SK-N-SH (cell line): ENCODE results near the gene CTAG1B. TPM values are rescaled to one million over a fixed set of nuclear protein-coding genes. Genes with fewer than 3 reads are reported as not detected.
"Not testable (repeated sequence)": the region's sequence is repeated elsewhere in the genome, so short reads cannot be mapped to it uniquely, and the experiment has no call there.

ENCODE experiments used
- CTCF ChIA-PET: fragments of 300-600, 350-600 bp; formaldehyde crosslinking; extraction: SDS; loops from one replicate; lab custom pipeline; 2021; lab: Yijun Ruan, JAX
- POLR2A ChIA-PET: fragments of 350-600 bp; sonication (Branson Sonifier 250); formaldehyde crosslinking; extraction: SDS; loops from one replicate; lab custom pipeline; 2020; ENCODE audit warnings: antibody characterized with exemption, inconsistent platforms; lab: Yijun Ruan, JAX
- DNase-seq: peaks from one replicate; pipeline ENCODE4 v3.0.0; 2012
- H2AFZ ChIP-seq: fragments of 200-600 bp; sonication (generic); 2 replicates; pipeline ENCODE4 v1.8.1; 2016; ENCODE audit warnings: antibody characterized with exemption, mild to moderate bottlenecking, low read depth
- H3F3A ChIP-seq: fragments of 200-600 bp; sonication (generic); replicated peaks from 2 replicates; pipeline ENCODE3; 2016; ENCODE audit warnings: antibody characterized with exemption, mild to moderate bottlenecking; ENCODE audit not compliant: insufficient read depth
- H3K27ac ChIP-seq, 2 experiments: fragments of 200-500 bp in 1 of 2; fragments of 200-600 bp in 1 of 2; sonication (Bioruptor generic) in 1 of 2; sonication (generic), shearing (Covaris generic) in 1 of 2; 2 replicates each; pipeline versions ENCODE4 v1.5.1 to v1.6.1; 2014 to 2016; ENCODE audit warnings: low read depth in 2 of 2, inconsistent platforms in 1 of 2, low read length in 1 of 2, mild to moderate bottlenecking in 1 of 2, mixed read lengths in 1 of 2
- H3K27me3 ChIP-seq: fragments of 200-600 bp; sonication (generic), shearing (Covaris generic); 2 replicates; pipeline ENCODE4 v1.6.1; 2016; ENCODE audit warnings: mixed run types; ENCODE audit not compliant: insufficient read depth
- H3K36me3 ChIP-seq, 2 experiments: fragments of 200-500 bp in 1 of 2; fragments of 200-600 bp in 1 of 2; sonication (Bioruptor generic) in 1 of 2; sonication (generic) in 1 of 2; replicated peaks in 1 of 2; 2 replicates each; pipeline versions ENCODE3 to v1.5.1; 2014 to 2016; ENCODE audit warnings: low read length in 1 of 2, mild to moderate bottlenecking in 1 of 2; ENCODE audit not compliant: insufficient read depth in 2 of 2, control insufficient read depth in 1 of 2
- H3K4me1 ChIP-seq, 2 experiments: fragments of 200-500 bp in 1 of 2; fragments of 200-600 bp in 1 of 2; sonication (Bioruptor generic) in 1 of 2; sonication (generic), shearing (Covaris generic) in 1 of 2; 2 replicates each; pipeline versions ENCODE4 v1.5.1 to v1.6.1; 2014 to 2016; ENCODE audit warnings: low read depth in 1 of 2, low read length in 1 of 2, mixed run types in 1 of 2; ENCODE audit not compliant: insufficient read depth in 2 of 2, control insufficient read depth in 1 of 2
- H3K4me2 ChIP-seq: fragments of 200-600 bp; sonication (generic), shearing (Covaris generic); 2 replicates; pipeline ENCODE4 v1.6.1; 2017; ENCODE audit warnings: mixed run types
- H3K4me3 ChIP-seq, 2 experiments: fragments of 200-500 bp in 1 of 2; fragments of 200-600 bp in 1 of 2; sonication (Bioruptor generic) in 1 of 2; sonication (generic), shearing (Covaris generic) in 1 of 2; 2 replicates each; pipeline versions ENCODE4 v1.5.1 to v1.8.1; 2014 to 2016; ENCODE audit warnings: low read depth in 2 of 2, inconsistent platforms in 1 of 2, low read length in 1 of 2, mild to moderate bottlenecking in 1 of 2, mixed read lengths in 1 of 2, moderate library complexity in 1 of 2
- H3K79me2 ChIP-seq: fragments of 200-600 bp; sonication (generic); 2 replicates; pipeline ENCODE4 v1.8.1; 2017; ENCODE audit warnings: mild to moderate bottlenecking; ENCODE audit not compliant: insufficient read depth
- H3K9ac ChIP-seq: fragments of 200-600 bp; sonication (generic); 2 replicates; pipeline ENCODE4 v1.6.1; 2017; ENCODE audit warnings: mixed run types
- H3K9me2 ChIP-seq: fragments of 200-600 bp; sonication (generic); 2 replicates; pipeline ENCODE4 v1.6.1; 2017; ENCODE audit warnings: mixed run types
- H3K9me3 ChIP-seq: fragments of 200-600 bp; sonication (generic); 2 replicates; pipeline ENCODE4 v1.6.1; 2017; ENCODE audit warnings: mixed run types, mild to moderate bottlenecking, moderate library complexity
- H4K20me1 ChIP-seq: fragments of 200-600 bp; sonication (generic); 2 replicates; pipeline ENCODE4 v1.6.1; 2017; ENCODE audit warnings: mild to moderate bottlenecking, mixed run types; ENCODE audit not compliant: insufficient read depth
- FOSL2 ChIP-seq: IDR thresholded peaks from 2 replicates; pipeline ENCODE4 v1.4.0; 2012; ENCODE audit warnings: low read depth, mild to moderate bottlenecking, moderate library complexity, borderline replicate concordance
- GABPA ChIP-seq: IDR thresholded peaks from 2 replicates; pipeline ENCODE4 v1.4.0; 2012; ENCODE audit warnings: low read depth, mild to moderate bottlenecking
- IRF3 ChIP-seq: fragments of 150-350 bp; IDR thresholded peaks from 2 replicates; pipeline ENCODE4 v1.6.1; 2016; ENCODE audit warnings: mild to moderate bottlenecking, low read depth, low read length
- JUND ChIP-seq: IDR thresholded peaks from 2 replicates; pipeline ENCODE4 v1.4.0; 2012
- MEF2A ChIP-seq: IDR thresholded peaks from 2 replicates; pipeline ENCODE4 v1.4.0; 2012; ENCODE audit warnings: low read depth, borderline replicate concordance
- NFIC ChIP-seq: IDR thresholded peaks from 2 replicates; pipeline ENCODE4 v1.4.0; 2012; ENCODE audit warnings: borderline replicate concordance
- PBX3 ChIP-seq: IDR thresholded peaks from 2 replicates; pipeline ENCODE4; 2012
- POLR2AphosphoS5 ChIP-seq: IDR thresholded peaks from 2 replicates; pipeline ENCODE4 v1.6.1; 2012; ENCODE audit warnings: low read depth, low read length
- RCOR1 ChIP-seq: fragments of 150-350 bp; IDR thresholded peaks from 2 replicates; pipeline ENCODE4 v1.6.1; 2017; ENCODE audit warnings: antibody characterized with exemption, low read length
- RFX5 ChIP-seq: IDR thresholded peaks from 2 replicates; pipeline ENCODE4 v1.6.1; 2012; ENCODE audit warnings: mild to moderate bottlenecking, improper control_type of control experiment, low read length
- RXRA ChIP-seq: IDR thresholded peaks from 2 replicates; pipeline ENCODE4 v1.4.0; 2012; ENCODE audit warnings: low read depth, mild to moderate bottlenecking, borderline replicate concordance
- SIN3A ChIP-seq: IDR thresholded peaks from 2 replicates; pipeline ENCODE4 v1.6.1; 2012; ENCODE audit warnings: low read depth, mild to moderate bottlenecking, low read length, moderate library complexity, borderline replicate concordance
- TCF12 ChIP-seq: IDR thresholded peaks from 2 replicates; pipeline ENCODE4 v1.4.0; 2012
- TEAD4 ChIP-seq: IDR thresholded peaks from 2 replicates; pipeline ENCODE4 v1.4.0; 2012; ENCODE audit warnings: mild to moderate bottlenecking, borderline replicate concordance; ENCODE audit not compliant: insufficient read depth
- USF1 ChIP-seq: IDR thresholded peaks from 2 replicates; pipeline ENCODE4 v1.4.0; 2012; ENCODE audit warnings: low read depth, borderline replicate concordance
- WGBS: methylation state at CpG from one replicate; pipeline ENCODE4 v1.1.6; 2017; ENCODE audit warnings: low lambda C conversion rate; 5-methylcytosine and 5-hydroxymethylcytosine counted together
- polyA plus RNA-seq, 3 experiments: library from polyadenylated mRNA; depleted of rRNA; stranded (reverse); fragments of >200 nt; gene quantifications; 2 replicates each; pipeline ENCODE4 v1.2.3, GENCODE V29; 2012
- TF ChIP-seq, protein P1 (sequence below): fragments of 200-600 bp; sonication (generic); IDR thresholded peaks from 2 replicates; pipeline ENCODE4 v1.6.1; 2017; ENCODE audit warnings: antibody characterized with exemption, mild to moderate bottlenecking, moderate library complexity
- TF ChIP-seq, protein P2 (sequence below): fragments of 150-350 bp; IDR thresholded peaks from 2 replicates; pipeline ENCODE4 v1.6.1; 2017; ENCODE audit warnings: antibody characterized with exemption, low read length, low read depth, borderline replicate concordance

The CTAG1B gene
- polyA plus RNA-seq (2012; rRNA removed): not detected in 2 replicates
- polyA plus RNA-seq (2012; cell fraction: cytosol; rRNA removed): not detected in 2 replicates
- 0.12 TPM in 1 of 2 replicates, not detected in the other for polyA plus RNA-seq (2012; cell fraction: nucleus; rRNA removed)

GRCh38 chrX:154619182-154619581 lies at the start of gene CTAG1B:
Gene CTAG1B, minus strand, starts transcription at chrX:154619282. Its CDS starts 64 bp downstream, at chrX:154619218.
- no CpG with 5 or more reads among the region's 28 CpGs for WGBS
- H3K9me2 ChIP-seq, H3K36me3 ChIP-seq, H3K27me3 ChIP-seq, H3K9ac ChIP-seq, H3K9me3 ChIP-seq, DNase-seq, H3K79me2 ChIP-seq, H3F3A ChIP-seq, H4K20me1 ChIP-seq, POLR2A ChIA-PET, H3K4me3 ChIP-seq, H3K27ac ChIP-seq, H2AFZ ChIP-seq, H3K4me1 ChIP-seq, CTCF ChIA-PET, H3K4me2 ChIP-seq: not testable (repeated sequence)

DNA sequence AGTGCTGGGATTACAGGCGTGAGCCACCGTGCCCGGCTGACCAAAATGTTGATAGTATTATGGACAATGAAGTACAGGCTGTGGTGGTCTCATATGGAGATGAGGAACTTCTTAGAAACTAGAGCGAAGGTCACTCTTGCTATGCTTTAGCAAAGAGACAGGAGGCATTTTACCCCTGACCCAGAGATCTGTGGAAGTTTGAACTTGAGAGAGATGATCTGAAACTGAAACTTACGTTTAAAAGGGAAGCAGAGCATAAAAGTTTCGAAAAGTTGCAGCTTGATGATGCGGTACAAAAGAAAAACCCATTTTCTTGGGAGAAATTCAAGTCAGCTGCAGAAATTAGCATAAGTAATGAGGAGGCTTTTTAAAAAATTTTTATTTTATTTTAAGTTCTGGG lies 42.8 kb upstream of the CTAG1B start:
- no peak overlapping the region for H3K9ac ChIP-seq
- no peaks in the 10 kb centered on the region for H3K4me1 ChIP-seq
- no peaks in the 10 kb centered on the region for H3F3A ChIP-seq
- WGBS: 11% methylated on average over 6 of the region's 7 CpGs
- H3K4me2 ChIP-seq: no peak overlapping the region
- no peaks in the 10 kb centered on the region for H3K79me2 ChIP-seq
- H4K20me1 ChIP-seq: no peaks in the 10 kb centered on the region
- no peak overlapping the region for H2AFZ ChIP-seq
- no peaks in the 10 kb centered on the region for H3K9me3 ChIP-seq
- H3K27me3 ChIP-seq: peaks cover 19% of the 10 kb centered on the region; the same call in 1 of the 2 replicates
- no peak for DNase-seq
- no peak for TF ChIP-seq RCOR1
- no peak for TF ChIP-seq USF1
- TF ChIP-seq MEF2A: no peak
- no peak for TF ChIP-seq GABPA
- TF ChIP-seq TCF12: no peak
- no peak for TF ChIP-seq IRF3
- no peak for TF ChIP-seq POLR2AphosphoS5
- no peak for TF ChIP-seq FOSL2
- no peak for TF ChIP-seq PBX3
- TF ChIP-seq, all 33 proteins: peak for 0
- no peak overlapping the region for H3K4me3 ChIP-seq
- H3K27ac ChIP-seq: no peak overlapping the region
- no peaks in the 10 kb centered on the region for H3K9me2 ChIP-seq
- ChIA-PET CTCF (no interaction called here), POLR2A (no interaction called here)
- no peaks in the 10 kb centered on the region for H3K36me3 ChIP-seq

GRCh38 chrX:154661170-154661569 lies 42.1 kb upstream of the CTAG1B start:
- no peak overlapping the region for H2AFZ ChIP-seq
- H3F3A ChIP-seq: no peaks in the 10 kb centered on the region
- H3K36me3 ChIP-seq: no peaks in the 10 kb centered on the region
- no peak overlapping the region for H3K4me2 ChIP-seq
- H3K79me2 ChIP-seq: no peaks in the 10 kb centered on the region
- no peak for DNase-seq
- H4K20me1 ChIP-seq: no peaks in the 10 kb centered on the region
- no peaks in the 10 kb centered on the region for H3K4me1 ChIP-seq
- no peaks in the 10 kb centered on the region for H3K9me3 ChIP-seq
- ChIA-PET CTCF (no interaction called here), POLR2A (no interaction called here)
- no peak overlapping the region for H3K27ac ChIP-seq
- no peak overlapping the region for H3K4me3 ChIP-seq
- H3K9ac ChIP-seq: no peak overlapping the region
- no peaks in the 10 kb centered on the region for H3K9me2 ChIP-seq
- WGBS: 18% methylated on average over 4 of the region's 4 CpGs
- H3K27me3 ChIP-seq: peaks cover 19% of the 10 kb centered on the region; the same call in 1 of the 2 replicates
- TF ChIP-seq TEAD4: no peak
- no peak for TF ChIP-seq SIN3A
- TF ChIP-seq RFX5: no peak
- TF ChIP-seq POLR2AphosphoS5: no peak
- TF ChIP-seq, protein P1, sequence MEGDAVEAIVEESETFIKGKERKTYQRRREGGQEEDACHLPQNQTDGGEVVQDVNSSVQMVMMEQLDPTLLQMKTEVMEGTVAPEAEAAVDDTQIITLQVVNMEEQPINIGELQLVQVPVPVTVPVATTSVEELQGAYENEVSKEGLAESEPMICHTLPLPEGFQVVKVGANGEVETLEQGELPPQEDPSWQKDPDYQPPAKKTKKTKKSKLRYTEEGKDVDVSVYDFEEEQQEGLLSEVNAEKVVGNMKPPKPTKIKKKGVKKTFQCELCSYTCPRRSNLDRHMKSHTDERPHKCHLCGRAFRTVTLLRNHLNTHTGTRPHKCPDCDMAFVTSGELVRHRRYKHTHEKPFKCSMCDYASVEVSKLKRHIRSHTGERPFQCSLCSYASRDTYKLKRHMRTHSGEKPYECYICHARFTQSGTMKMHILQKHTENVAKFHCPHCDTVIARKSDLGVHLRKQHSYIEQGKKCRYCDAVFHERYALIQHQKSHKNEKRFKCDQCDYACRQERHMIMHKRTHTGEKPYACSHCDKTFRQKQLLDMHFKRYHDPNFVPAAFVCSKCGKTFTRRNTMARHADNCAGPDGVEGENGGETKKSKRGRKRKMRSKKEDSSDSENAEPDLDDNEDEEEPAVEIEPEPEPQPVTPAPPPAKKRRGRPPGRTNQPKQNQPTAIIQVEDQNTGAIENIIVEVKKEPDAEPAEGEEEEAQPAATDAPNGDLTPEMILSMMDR: no peak
- TF ChIP-seq RXRA: no peak
- no peak for TF ChIP-seq JUND
- TF ChIP-seq NFIC: no peak
- TF ChIP-seq, protein P2, sequence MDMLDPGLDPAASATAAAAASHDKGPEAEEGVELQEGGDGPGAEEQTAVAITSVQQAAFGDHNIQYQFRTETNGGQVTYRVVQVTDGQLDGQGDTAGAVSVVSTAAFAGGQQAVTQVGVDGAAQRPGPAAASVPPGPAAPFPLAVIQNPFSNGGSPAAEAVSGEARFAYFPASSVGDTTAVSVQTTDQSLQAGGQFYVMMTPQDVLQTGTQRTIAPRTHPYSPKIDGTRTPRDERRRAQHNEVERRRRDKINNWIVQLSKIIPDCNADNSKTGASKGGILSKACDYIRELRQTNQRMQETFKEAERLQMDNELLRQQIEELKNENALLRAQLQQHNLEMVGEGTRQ: no peak
- TF ChIP-seq FOSL2: no peak
